Renal pelvis (tissue), 12 donors: ENCODE measurements around the gene AIMP1. TPM values are rescaled to one million over a fixed set of nuclear protein-coding genes. Genes with fewer than 3 reads are reported as not detected.

Source experiments
- DNase-seq: peaks from one replicate; pipeline ENCODE4 v3.0.0-alpha.2; 2013
- long read RNA-seq, 16 experiments: transcript quantifications; one replicate each; lab custom pipeline, GENCODE V29; 2026
- polyA plus RNA-seq, 3 donors: library from polyadenylated mRNA; unstranded; fragments of 120-200 nt; gene quantifications; one replicate each; pipeline ENCODE4 v1.2.1, GENCODE V29; 2013; ENCODE audit not compliant: insufficient read length in 3 of 3

Gene AIMP1
- polyA plus RNA-seq = 10 to 100 TPM; 63.4 to 77.1 (median 68.3) TPM
- long read RNA-seq, donor 1, transcript AIMP1-202 (7 exons, 2,586 nt) = major isoform, 18 of 36 reads
- long read RNA-seq, donor 1, partial matches to known transcripts = 18 of 36 reads
- long read RNA-seq, donor 1, other reads (novel, unspliced or antisense) = 0 of 36 reads
- long read RNA-seq, donor 2, transcript AIMP1-202 (7 exons, 2,586 nt) = major isoform, 19 of 44 reads
- long read RNA-seq, donor 2, partial matches to known transcripts = 25 of 44 reads
- long read RNA-seq, donor 2, other reads (novel, unspliced or antisense) = 0 of 44 reads
- long read RNA-seq, donor 3, transcript AIMP1-202 (7 exons, 2,586 nt) = major isoform, 18 of 35 reads
- long read RNA-seq, donor 3, partial matches to known transcripts = 17 of 35 reads
- long read RNA-seq, donor 3, other reads (novel, unspliced or antisense) = 0 of 35 reads
- long read RNA-seq, donor 4, transcript AIMP1-202 (7 exons, 2,586 nt) = major isoform, 17 of 49 reads
- long read RNA-seq, donor 4, partial matches to known transcripts = 32 of 49 reads
- long read RNA-seq, donor 4, other reads (novel, unspliced or antisense) = 0 of 49 reads
- long read RNA-seq, donor 5, partial matches to known transcripts = 18 of 24 reads
- long read RNA-seq, donor 5, other reads (novel, unspliced or antisense) = 0 of 24 reads
- long read RNA-seq, donor 6, transcript AIMP1-202 (7 exons, 2,586 nt) = major isoform, 16 of 33 reads
- long read RNA-seq, donor 6, partial matches to known transcripts = 16 of 33 reads
- long read RNA-seq, donor 6, other reads (novel, unspliced or antisense) = 0 of 33 reads
- long read RNA-seq, donor 7, transcript AIMP1-202 (7 exons, 2,586 nt) = major isoform, 16 of 67 reads
- long read RNA-seq, donor 7, partial matches to known transcripts = 50 of 67 reads
- long read RNA-seq, donor 7, other reads (novel, unspliced or antisense) = 0 of 67 reads
- long read RNA-seq, donor 8, partial matches to known transcripts = 7 of 11 reads
- long read RNA-seq, donor 8, other reads (novel, unspliced or antisense) = 0 of 11 reads
- long read RNA-seq, donor 9, transcript AIMP1-202 (7 exons, 2,586 nt) = major isoform, 16 of 38 reads
- long read RNA-seq, donor 9, partial matches to known transcripts = 22 of 38 reads
- long read RNA-seq, donor 9, other reads (novel, unspliced or antisense) = 0 of 38 reads
- long read RNA-seq, donor 10, transcript AIMP1-202 (7 exons, 2,586 nt) = major isoform, 16 of 68 reads
- long read RNA-seq, donor 10, partial matches to known transcripts = 52 of 68 reads
- long read RNA-seq, donor 10, other reads (novel, unspliced or antisense) = 0 of 68 reads
- long read RNA-seq, donor 11, transcript AIMP1-202 (7 exons, 2,586 nt) = major isoform, 9 of 29 reads
- long read RNA-seq, donor 11, partial matches to known transcripts = 20 of 29 reads
- long read RNA-seq, donor 11, other reads (novel, unspliced or antisense) = 0 of 29 reads
- long read RNA-seq, donor 12, transcript AIMP1-202 (7 exons, 2,586 nt) = major isoform, 22 of 60 reads
- long read RNA-seq, donor 12, partial matches to known transcripts = 37 of 60 reads
- long read RNA-seq, donor 12, other reads (novel, unspliced or antisense) = 0 of 60 reads
- long read RNA-seq, donor 13, transcript AIMP1-202 (7 exons, 2,586 nt) = major isoform, 5 of 28 reads
- long read RNA-seq, donor 13, partial matches to known transcripts = 23 of 28 reads
- long read RNA-seq, donor 13, other reads (novel, unspliced or antisense) = 0 of 28 reads
- long read RNA-seq, donor 14, transcript AIMP1-202 (7 exons, 2,586 nt) = major isoform, 15 of 70 reads
- long read RNA-seq, donor 14, partial matches to known transcripts = 54 of 70 reads
- long read RNA-seq, donor 14, other reads (novel, unspliced or antisense) = 0 of 70 reads
- long read RNA-seq, donor 15, transcript AIMP1-202 (7 exons, 2,586 nt) = major isoform, 26 of 53 reads
- long read RNA-seq, donor 15, partial matches to known transcripts = 27 of 53 reads
- long read RNA-seq, donor 15, other reads (novel, unspliced or antisense) = 0 of 53 reads
- long read RNA-seq, donor 16, transcript AIMP1-202 (7 exons, 2,586 nt) = major isoform, 20 of 50 reads
- long read RNA-seq, donor 16, partial matches to known transcripts = 29 of 50 reads
- long read RNA-seq, donor 16, other reads (novel, unspliced or antisense) = 0 of 50 reads

DNA sequence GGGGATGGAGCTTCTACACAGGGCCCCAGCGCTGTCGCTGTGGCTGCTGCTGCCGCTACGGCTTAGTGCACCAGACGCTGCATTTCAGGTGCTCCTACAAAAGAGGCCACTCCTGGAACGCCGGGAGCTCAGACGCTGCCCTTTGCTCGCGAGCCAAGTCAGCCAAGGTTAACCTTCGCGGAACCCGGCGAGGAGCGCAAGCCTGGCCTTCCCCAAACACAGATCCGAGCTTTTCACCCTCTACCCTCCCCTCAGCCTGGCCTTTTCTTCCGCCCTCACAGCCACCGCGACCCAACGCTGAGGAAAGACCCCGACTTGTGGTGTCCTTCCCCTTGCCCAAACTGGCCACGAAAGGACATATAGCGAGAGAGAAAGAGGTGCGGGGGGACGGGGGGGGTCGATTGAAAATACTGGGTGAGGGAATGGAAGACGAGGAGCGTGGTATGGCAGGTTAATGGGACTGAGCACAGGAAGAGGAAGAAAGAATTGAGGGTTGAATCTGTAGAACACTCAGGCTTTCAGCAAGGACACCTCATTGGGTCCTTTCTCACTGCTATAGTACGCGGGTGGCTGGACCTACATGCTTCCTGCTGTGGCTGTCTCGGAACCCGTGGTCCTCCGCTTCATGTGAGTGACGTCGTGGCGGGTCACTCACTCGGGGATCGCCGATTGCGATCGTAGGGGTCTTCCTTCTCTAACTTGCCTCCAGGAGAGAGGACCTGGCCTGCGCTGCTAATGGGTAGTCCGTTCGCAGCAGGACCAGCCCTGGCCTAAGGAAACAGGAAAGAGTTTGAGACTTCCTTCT is at the start of gene AIMP1, which contains the start of gene TBCK:
TSS of gene AIMP1 (plus strand) at position 583 of the 805 bp plus-strand sequence. CDS start 8,460 bp downstream, outside the sequence.
TSS of gene TBCK (minus strand) at position 242 of the 805 bp plus-strand sequence. CDS start 7,249 bp downstream, outside the sequence.
- peak; percentile 96 for DNase-seq

GRCh38 chr4:106268786-106269185 is 47.6 kb upstream of the AIMP1 start:
- DNase-seq = no peak

GRCh38 chr4:106269711-106270110 is 46.6 kb upstream of the AIMP1 start:
- no peak for DNase-seq

- no peak for DNase-seq
Measured at GRCh38 chr4:106270736-106271135, 45.6 kb upstream of the AIMP1 start.

DNA sequence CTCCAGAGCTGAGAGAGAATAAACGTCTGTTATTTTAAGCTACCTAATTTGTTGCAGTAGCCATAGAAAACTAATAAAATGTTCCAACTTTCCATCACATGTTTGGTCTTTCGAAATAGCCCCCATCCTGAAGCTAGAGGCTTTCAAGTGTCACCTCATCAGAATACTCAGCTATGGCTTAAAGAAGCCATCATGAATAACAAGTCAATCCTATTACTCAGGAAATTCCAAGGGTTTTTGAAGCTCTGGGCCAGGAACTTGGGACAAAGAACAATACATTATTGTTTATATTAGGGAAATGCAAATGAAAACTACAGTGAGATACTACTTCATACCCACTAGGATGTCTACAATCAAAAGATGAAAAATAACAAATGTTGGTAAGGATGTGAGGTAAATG is 42.5 kb upstream of the AIMP1 start:
- no peak for DNase-seq

GRCh38 chr4:106277140-106277675 is 39.1 kb upstream of the AIMP1 start:
- DNase-seq = no peak

GRCh38 chr4:106284227-106284626 is 32.1 kb upstream of the AIMP1 start:
- DNase-seq = no peak

GRCh38 chr4:106286611-106287010 is 29.7 kb upstream of the AIMP1 start:
- no peak for DNase-seq

- DNase-seq = peak; percentile 43
Measured at GRCh38 chr4:106287353-106287969, 28.9 kb upstream of the AIMP1 start.

DNA sequence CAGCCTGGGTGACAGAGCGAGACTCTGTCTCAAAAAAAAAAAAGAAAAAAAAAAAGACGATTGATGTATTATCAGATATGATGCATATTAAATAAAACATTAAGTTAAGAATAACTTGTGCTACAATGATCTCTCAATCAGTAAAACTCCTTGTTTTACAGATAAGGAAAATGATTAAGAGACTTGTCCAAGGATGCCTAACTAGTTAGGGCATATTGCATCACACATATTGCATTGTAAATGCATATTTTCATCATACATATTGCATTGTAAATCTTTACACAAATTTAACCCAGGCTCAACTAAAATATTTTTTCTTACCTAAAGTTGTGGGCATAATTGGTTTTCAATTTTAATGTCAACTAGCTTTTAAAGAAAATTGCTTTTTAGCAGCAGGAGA is 26.6 kb upstream of the AIMP1 start:
- DNase-seq = no peak

- DNase-seq = no peak
Measured at GRCh38 chr4:106291678-106292077, 24.7 kb upstream of the AIMP1 start.

GRCh38 chr4:106294062-106294461 is 22.3 kb upstream of the AIMP1 start:
- DNase-seq = no peak

DNA sequence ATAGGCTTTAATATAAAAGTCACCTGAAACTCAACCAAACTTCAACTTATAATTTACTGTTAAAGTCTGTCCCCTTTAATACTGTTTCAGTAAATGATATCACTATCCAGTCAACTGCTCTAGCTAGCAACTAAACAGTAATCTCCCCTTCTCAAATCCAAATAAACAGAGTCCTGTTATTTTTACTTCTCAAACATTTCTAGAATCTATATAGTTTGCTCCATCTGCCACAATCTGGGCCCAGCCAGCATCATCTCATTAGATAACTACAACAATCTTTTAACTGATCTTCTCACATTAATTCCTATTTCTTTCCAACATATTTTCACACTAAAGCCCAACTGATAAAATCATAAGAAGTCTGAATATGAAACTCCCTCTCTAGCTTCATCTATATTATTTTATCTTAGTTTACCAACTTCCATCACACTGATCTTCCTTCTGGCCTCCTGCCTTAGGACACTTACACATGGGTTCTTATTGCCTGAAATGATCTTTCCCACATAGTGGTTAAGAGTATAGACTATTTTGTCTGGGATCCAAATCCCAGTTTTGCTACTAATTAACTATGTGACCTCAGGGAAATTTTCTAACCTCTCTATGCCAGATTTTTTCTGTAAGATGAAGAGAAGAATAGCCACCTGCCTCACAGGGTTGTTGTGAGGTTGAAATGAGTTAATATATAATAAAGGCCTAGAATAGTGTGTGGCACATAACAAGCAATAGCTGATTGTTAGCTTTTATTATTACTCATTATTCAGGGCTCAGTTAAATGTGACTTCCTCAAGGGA is 18.9 kb upstream of the AIMP1 start:
- no peak for DNase-seq

DNA sequence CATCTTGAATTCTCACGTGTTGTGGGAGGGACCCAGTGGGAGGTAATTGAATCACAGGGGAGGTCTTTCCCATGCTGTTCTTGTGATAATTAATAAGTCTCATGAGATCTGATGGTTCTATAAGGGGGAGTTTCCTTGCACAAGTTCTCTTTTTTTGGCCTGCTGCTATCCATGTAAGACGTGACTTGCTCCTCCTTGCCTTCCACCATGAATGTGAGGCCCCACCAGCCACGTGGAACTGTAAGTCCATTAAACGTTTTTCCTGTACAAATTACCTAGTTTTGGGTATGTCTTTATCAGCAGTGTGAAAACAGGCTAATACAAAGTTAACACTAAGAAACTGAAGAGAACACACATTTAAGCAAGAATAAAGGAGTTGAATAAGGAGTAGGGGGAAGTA is 16.4 kb upstream of the AIMP1 start:
- DNase-seq = no peak

GRCh38 chr4:106301393-106302061 is 14.8 kb upstream of the AIMP1 start:
- no peak for DNase-seq

- DNase-seq = no peak
Measured at GRCh38 chr4:106302062-106302438, 14.3 kb upstream of the AIMP1 start.
